Measurements from ENCODE around the gene HMG20A. TPM values are rescaled to one million over a fixed set of nuclear protein-coding genes. Genes with fewer than 3 reads are reported as not detected.

The HMG20A gene
- total and polyA plus RNA-seq, 2 experiments from 2014 or later, result 40.0 to 45.6 TPM

- no peak for DNase-seq (ENCODE audit: low read depth in 1 of 2, low spot score in 1 of 2)
- Histone ChIP-seq H3K36me3 (peaks cover 27% of the 10 kb centered on the region), H3K4me1 (ENCODE audit: low read depth) (peaks cover 25% of the 10 kb centered on the region), H3K27ac (no peak overlapping the region), H3K27me3 (no peaks in the 10 kb centered on the region), H3K4me3 (no peak overlapping the region), H3K9me3 (ENCODE audit: low read depth) (no peaks in the 10 kb centered on the region)
- no peak for TF ChIP-seq CTCF (IDR thresholded peaks at IDR 0.05; ENCODE audit: low read depth, low read length)
Measured at GRCh38 chr15:77461486-77461885, 40.8 kb downstream of the HMG20A start.

GRCh38 chr15:77464129-77464865 is 43.6 kb downstream of the HMG20A start:
- TF ChIP-seq CTCF (IDR thresholded peaks at IDR 0.05; ENCODE audit: low read depth, low read length), result no peak

GRCh38 chr15:77466521-77466920 is 45.8 kb downstream of the HMG20A start:
- no peak overlapping the region for H3K4me3 ChIP-seq
- peaks cover 43% of the 10 kb centered on the region for H3K36me3 ChIP-seq
- no peaks in the 10 kb centered on the region for H3K27me3 ChIP-seq
- H3K9me3 ChIP-seq (ENCODE audit: low read depth), result no peaks in the 10 kb centered on the region
- DNase-seq (ENCODE audit: low read depth in 1 of 2, low spot score in 1 of 2), result no peak
- H3K4me1 ChIP-seq (ENCODE audit: low read depth), result peaks cover 2% of the 10 kb centered on the region
- H3K27ac ChIP-seq, result no peak overlapping the region
- TF ChIP-seq CTCF (IDR thresholded peaks at IDR 0.05; ENCODE audit: low read depth, low read length), result no peak

More at GRCh38 chr15:77464129-77464865, 43.6 kb downstream of the HMG20A start:
- Histone ChIP-seq H3K4me3 (no peak overlapping the region), H3K9me3 (ENCODE audit: low read depth) (no peaks in the 10 kb centered on the region), H3K36me3 (peaks cover 35% of the 10 kb centered on the region), H3K27me3 (no peaks in the 10 kb centered on the region), H3K4me1 (ENCODE audit: low read depth) (peaks cover 2% of the 10 kb centered on the region), H3K27ac (no peak overlapping the region)
- DNase-seq (ENCODE audit: low read depth in 1 of 2, low spot score in 1 of 2), result no peak

GRCh38 chr15:77468896-77469295 is 48.2 kb downstream of the HMG20A start:
- Histone ChIP-seq H3K4me3 (no peak overlapping the region), H3K27ac (no peak overlapping the region), H3K27me3 (no peaks in the 10 kb centered on the region), H3K9me3 (ENCODE audit: low read depth) (no peaks in the 10 kb centered on the region), H3K4me1 (ENCODE audit: low read depth) (peaks cover under 1% of the 10 kb centered on the region), H3K36me3 (peaks cover 50% of the 10 kb centered on the region)
- no peak for TF ChIP-seq CTCF (IDR thresholded peaks at IDR 0.05; ENCODE audit: low read depth, low read length)
- no peak for DNase-seq (ENCODE audit: low read depth in 1 of 2, low spot score in 1 of 2)

- no peaks in the 10 kb centered on the region for H3K9me3 ChIP-seq (ENCODE audit: low read depth)
- H3K27ac ChIP-seq, result no peak overlapping the region
- peaks cover 13% of the 10 kb centered on the region for H3K4me1 ChIP-seq (ENCODE audit: low read depth)
- no peak for TF ChIP-seq CTCF (IDR thresholded peaks at IDR 0.05; ENCODE audit: low read depth, low read length)
- no peak for DNase-seq (ENCODE audit: low read depth in 1 of 2, low spot score in 1 of 2)
- H3K4me3 ChIP-seq, result no peak overlapping the region
- H3K36me3 ChIP-seq, result peaks cover 43% of the 10 kb centered on the region
- H3K27me3 ChIP-seq, result no peaks in the 10 kb centered on the region
Measured at GRCh38 chr15:77470235-77470634, 49.5 kb downstream of the HMG20A start.

Data from cardiac muscle cell (in vitro differentiated cells and primary cell).